GM15510 (cell line): ENCODE data around the gene RRAS2.

Source experiments
- POLR2A ChIP-seq: IDR thresholded peaks from 3 replicates; pipeline ENCODE4 v1.6.1; 2011; ENCODE audit warnings: borderline replicate concordance; ENCODE audit not compliant: insufficient read length; ENCODE audit errors: extremely low read depth

The RRAS2 gene

GRCh38 chr11:14240951-14241350 is 118.0 kb downstream of the RRAS2 start:
- TF ChIP-seq POLR2A, result no peak

GRCh38 chr11:14240221-14240620 is 118.8 kb downstream of the RRAS2 start:
- no peak for TF ChIP-seq POLR2A

GRCh38 chr11:14237444-14237961 is 121.5 kb downstream of the RRAS2 start:
- no peak for TF ChIP-seq POLR2A

GRCh38 chr11:14235701-14236100 is 123.3 kb downstream of the RRAS2 start:
- TF ChIP-seq POLR2A, result no peak

- TF ChIP-seq POLR2A, result no peak
Measured at GRCh38 chr11:14234446-14234845, 124.5 kb downstream of the RRAS2 start.

GRCh38 chr11:14232652-14233051 is 126.3 kb downstream of the RRAS2 start:
- no peak for TF ChIP-seq POLR2A

- TF ChIP-seq POLR2A, result no peak
Measured at GRCh38 chr11:14230407-14230806, 128.6 kb downstream of the RRAS2 start.

- no peak for TF ChIP-seq POLR2A
Measured at GRCh38 chr11:14229472-14229871, 129.5 kb downstream of the RRAS2 start.

GRCh38 chr11:14228356-14228755 is 130.6 kb downstream of the RRAS2 start:
- no peak for TF ChIP-seq POLR2A
